Psoas muscle (tissue), 8 donors: ENCODE measurements around the gene FRMPD4. TPM values are rescaled to one million over a fixed set of nuclear protein-coding genes. Genes with fewer than 3 reads are reported as not detected.

ENCODE experiments used
- ATAC-seq, 4 donors: fragments of 200-7000 bp; cut with Tn5 transposase; one replicate each; pipeline ENCODE4 v1.9.1; 2020; ENCODE audit warnings: moderate library complexity in 3 of 4, mild to moderate bottlenecking in 2 of 4
- DNase-seq, 2 donors: peaks; one replicate each; pipeline ENCODE4 v3.0.0-alpha.2; 2020
- H3K27ac ChIP-seq: fragments of 200-600 bp; one replicate; pipeline ENCODE4 v1.8.0; 2022
- H3K27me3 ChIP-seq, 3 donors: fragments of 200-600 bp in 1 of 3; one replicate each; pipeline versions ENCODE4 v1.6.1 to v1.8.0; 2013 to 2022; ENCODE audit warnings: low read length in 2 of 3, mild to moderate bottlenecking in 2 of 3, moderate library complexity in 1 of 3; ENCODE audit not compliant: insufficient read depth in 3 of 3
- H3K36me3 ChIP-seq, 2 donors: fragments of 200-600 bp in 1 of 2; one replicate each; pipeline versions ENCODE4 v1.6.1 to v1.8.0; 2013 to 2022; ENCODE audit warnings: low read depth in 1 of 2, mild to moderate bottlenecking in 1 of 2, moderate library complexity in 1 of 2; ENCODE audit not compliant: insufficient read depth in 1 of 2
- H3K4me1 ChIP-seq: fragments of 200-600 bp; one replicate; pipeline ENCODE4 v1.8.0; 2022
- H3K4me3 ChIP-seq: fragments of 200-600 bp; one replicate; pipeline ENCODE4 v1.8.0; 2022; ENCODE audit warnings: mild to moderate bottlenecking
- H3K9me3 ChIP-seq: fragments of 200-600 bp; one replicate; pipeline ENCODE4 v1.8.0; 2022
- WGBS, 3 donors: extraction: QIAGEN DNeasy Blood & Tissue Kit; methylation state at CpG; one replicate each; pipeline versions ENCODE4 v1.1.6 to v1.1.7; 2013; 5-methylcytosine and 5-hydroxymethylcytosine counted together
- intact Hi-C, 2 donors: fragments of 100-400 bp; cut with DNase I; formaldehyde crosslinking; loops; one replicate each; pipeline versions ENCODE4 v1.11.0 to v1.14.2; 2022
- polyA plus RNA-seq, 3 donors: library from polyadenylated mRNA; stranded (reverse); fragments of 200-250 nt; gene quantifications; one replicate each; pipeline ENCODE4 v1.2.3, GENCODE V29; 2013
- total RNA-seq, 4 donors: library from RNA; stranded (reverse); fragmentation: NEBNext Ultra II Directional in 2 of 4; extraction: Animal tissue kit (Norgen Biotek cat#: 25700) in 2 of 4; gene quantifications; one replicate each; pipeline versions ENCODE4 v1.2.1 to v1.2.4, GENCODE V29; 2021 to 2023
- TF ChIP-seq, protein P1 (sequence below): fragments of 200-600 bp; IDR thresholded peaks from one replicate; pipeline ENCODE4 v1.8.0; 2022; ENCODE audit warnings: antibody characterized with exemption
- donor health status: healthy with polysubstance abuse.
- donor health status: DM: no; HTN: no; CAD: no; lungs with moderate emphysema.
- donor health status: Bipolar disorder and iron deficiency.
- donor health status: healthy.
- donor health status: DM: yes; HTN: yes; CAD: no.
- donor health status: DM: no; HTN: no; CAD: no.
- donor health status: DM: no; HTN: no; CAD: no.
- donor health status: DM: yes; HTN: yes; CAD: no.

Gene FRMPD4
- total and polyA plus RNA-seq, 7 donors, result 0.01 to 0.79 (median 0.06) TPM; not detected in 1

DNA sequence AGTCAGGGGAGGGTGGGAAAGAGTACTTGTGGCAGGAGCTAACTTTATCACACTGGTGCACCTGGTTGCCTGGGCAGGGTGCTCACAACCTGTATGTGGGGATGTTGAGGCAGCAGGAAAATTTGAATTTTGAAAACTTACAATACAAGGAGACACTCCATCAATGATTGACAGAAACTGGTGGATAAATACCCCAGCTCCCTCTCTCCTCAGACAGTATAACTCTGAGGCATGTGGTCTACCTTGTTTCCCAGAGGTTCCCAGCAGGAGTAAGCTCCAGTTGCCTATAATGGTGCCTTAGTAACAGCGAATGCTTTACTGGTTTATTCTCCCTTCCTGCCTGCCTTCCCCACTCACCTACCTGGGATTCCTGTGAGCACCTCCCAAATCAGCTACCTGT lies 541.2 kb downstream of the FRMPD4 start:
- Histone ChIP-seq H3K27me3 (peaks cover 0 to 3% (median 0%) of the 10 kb centered on the region in 3 donors), H3K36me3 (no peaks in the 10 kb centered on the region), H3K4me3 (no peak overlapping the region), H3K27ac (no peak overlapping the region), H3K9me3 (no peaks in the 10 kb centered on the region), H3K4me1 (no peaks in the 10 kb centered on the region)
- TF ChIP-seq, protein P1, sequence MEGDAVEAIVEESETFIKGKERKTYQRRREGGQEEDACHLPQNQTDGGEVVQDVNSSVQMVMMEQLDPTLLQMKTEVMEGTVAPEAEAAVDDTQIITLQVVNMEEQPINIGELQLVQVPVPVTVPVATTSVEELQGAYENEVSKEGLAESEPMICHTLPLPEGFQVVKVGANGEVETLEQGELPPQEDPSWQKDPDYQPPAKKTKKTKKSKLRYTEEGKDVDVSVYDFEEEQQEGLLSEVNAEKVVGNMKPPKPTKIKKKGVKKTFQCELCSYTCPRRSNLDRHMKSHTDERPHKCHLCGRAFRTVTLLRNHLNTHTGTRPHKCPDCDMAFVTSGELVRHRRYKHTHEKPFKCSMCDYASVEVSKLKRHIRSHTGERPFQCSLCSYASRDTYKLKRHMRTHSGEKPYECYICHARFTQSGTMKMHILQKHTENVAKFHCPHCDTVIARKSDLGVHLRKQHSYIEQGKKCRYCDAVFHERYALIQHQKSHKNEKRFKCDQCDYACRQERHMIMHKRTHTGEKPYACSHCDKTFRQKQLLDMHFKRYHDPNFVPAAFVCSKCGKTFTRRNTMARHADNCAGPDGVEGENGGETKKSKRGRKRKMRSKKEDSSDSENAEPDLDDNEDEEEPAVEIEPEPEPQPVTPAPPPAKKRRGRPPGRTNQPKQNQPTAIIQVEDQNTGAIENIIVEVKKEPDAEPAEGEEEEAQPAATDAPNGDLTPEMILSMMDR, result no peak
- intact Hi-C loops, result no loop called here
- WGBS, 3 donors, result 86 to 87% (median 86%) methylated on average over 1 of the region's 1 CpG
- DNase-seq (no peak), ATAC-seq (no peak)

DNA sequence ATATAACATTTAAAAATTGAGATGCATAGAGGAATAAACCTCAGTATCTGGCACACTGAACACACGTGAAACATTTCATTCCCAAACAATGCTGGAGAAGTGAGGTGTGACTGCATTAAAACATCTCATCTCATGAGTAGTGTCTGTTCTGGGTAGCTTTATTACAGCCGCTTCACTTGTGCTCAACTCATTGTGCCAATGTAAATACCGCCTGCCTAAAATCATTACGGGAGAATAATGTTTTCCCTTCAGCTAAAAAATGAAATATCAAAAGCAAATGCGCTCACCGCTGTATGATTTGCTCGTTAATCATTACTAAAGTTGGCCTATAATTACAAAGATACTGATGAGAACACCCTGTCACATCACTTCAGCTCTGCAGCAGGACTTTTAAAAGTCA lies 542.8 kb downstream of the FRMPD4 start:
- no peak for ATAC-seq
- Histone ChIP-seq H3K4me3 (no peak overlapping the region), H3K4me1 (no peaks in the 10 kb centered on the region), H3K27me3 (peaks cover 0 to 3% (median 0%) of the 10 kb centered on the region in 3 donors), H3K9me3 (no peaks in the 10 kb centered on the region), H3K36me3 (no peaks in the 10 kb centered on the region), H3K27ac (no peak overlapping the region)
- no peak for DNase-seq
- 83 to 86% (median 85%) methylated on average over 7 of the region's 7 CpGs for WGBS, 3 donors
- intact Hi-C loops, result no loop called here
- TF ChIP-seq, protein P1, result no peak

DNA sequence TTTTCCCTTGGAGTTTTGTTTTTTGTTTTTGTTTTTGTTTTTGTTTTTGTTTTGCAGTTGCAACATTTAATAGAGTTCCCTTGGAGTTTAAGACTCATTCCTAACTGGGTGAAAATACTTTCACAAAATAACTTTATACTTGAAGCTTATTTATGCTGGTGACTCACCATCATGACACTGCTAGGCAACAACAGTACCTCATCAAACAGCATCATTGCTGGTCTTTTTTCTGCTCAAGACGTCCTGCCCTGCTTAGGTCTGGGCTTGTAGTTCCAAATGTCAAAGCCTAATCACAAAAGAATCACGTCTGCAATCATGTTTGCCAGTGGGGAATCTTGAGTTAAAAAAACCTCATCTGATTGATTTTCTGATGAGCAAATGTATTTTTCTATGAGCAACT lies 547.3 kb downstream of the FRMPD4 start:
- H3K36me3 ChIP-seq, result no peaks in the 10 kb centered on the region
- H3K27ac ChIP-seq, result no peak overlapping the region
- peaks cover 0 to 3% (median 0%) of the 10 kb centered on the region in 3 donors for H3K27me3 ChIP-seq
- H3K9me3 ChIP-seq, result no peaks in the 10 kb centered on the region
- no peak overlapping the region for H3K4me3 ChIP-seq
- DNase-seq, result no peak
- H3K4me1 ChIP-seq, result no peaks in the 10 kb centered on the region
- intact Hi-C loops, result no loop called here
- TF ChIP-seq, protein P1, result no peak
- no peak for ATAC-seq
- 43 to 58% (median 46%) methylated on average over 2 of the region's 2 CpGs for WGBS, 3 donors

DNA sequence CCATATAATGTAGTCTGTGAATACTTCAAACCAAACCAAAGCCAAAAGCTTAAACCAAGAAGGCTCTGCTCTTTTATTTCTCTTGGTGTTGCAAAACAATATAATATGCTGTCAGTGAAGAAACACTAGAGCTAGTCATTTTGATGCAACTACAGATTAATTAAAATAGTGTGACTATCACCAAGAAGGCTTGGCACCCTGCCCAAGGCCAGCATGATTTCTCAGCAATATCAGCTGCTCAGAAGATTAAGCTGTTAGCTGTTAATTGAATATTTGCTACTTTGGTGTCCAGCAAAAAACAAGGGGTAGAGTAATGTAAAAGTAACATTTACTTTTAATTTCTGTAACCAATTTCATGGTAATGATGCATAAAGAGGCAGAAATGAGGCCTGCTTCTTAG lies 548.1 kb downstream of the FRMPD4 start:
- no peak overlapping the region for H3K4me3 ChIP-seq
- no peaks in the 10 kb centered on the region for H3K4me1 ChIP-seq
- intact Hi-C loops, result no loop called here
- H3K9me3 ChIP-seq, result no peaks in the 10 kb centered on the region
- no peak for DNase-seq
- peaks cover 0 to 3% (median 0%) of the 10 kb centered on the region in 3 donors for H3K27me3 ChIP-seq
- H3K36me3 ChIP-seq, result no peaks in the 10 kb centered on the region
- no peak for ATAC-seq
- TF ChIP-seq, protein P1, result no peak
- no peak overlapping the region for H3K27ac ChIP-seq

DNA sequence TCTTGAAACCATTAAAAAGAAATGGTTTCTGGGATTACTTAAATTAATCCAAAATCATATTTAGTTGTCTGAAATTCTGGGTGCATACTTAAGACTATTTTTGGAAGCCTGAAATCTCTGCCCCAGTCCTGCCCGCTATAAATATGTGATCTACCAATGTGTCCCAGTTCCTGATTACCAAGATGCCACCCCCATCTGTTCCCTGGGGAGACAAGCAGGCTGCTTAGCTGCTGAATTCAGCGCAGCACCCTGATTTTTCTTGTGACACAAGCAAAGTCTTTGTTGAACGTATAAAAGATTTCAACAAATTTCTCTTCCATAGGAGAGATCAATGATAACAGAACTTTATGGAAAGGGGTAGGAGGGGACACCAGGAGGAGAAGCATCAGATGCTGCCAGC lies 552.4 kb downstream of the FRMPD4 start:
- 60 to 91% (median 91%) methylated on average over 3 of the region's 3 CpGs for WGBS, 3 donors

More for the DNA sequence above, 552.4 kb downstream of the FRMPD4 start:
- TF ChIP-seq, protein P1, result no peak
- Histone ChIP-seq H3K27ac (no peak overlapping the region), H3K27me3 (peaks cover 0 to 6% (median 0%) of the 10 kb centered on the region in 3 donors), H3K4me3 (no peak overlapping the region), H3K4me1 (no peaks in the 10 kb centered on the region), H3K9me3 (no peaks in the 10 kb centered on the region), H3K36me3 (no peaks in the 10 kb centered on the region)
- intact Hi-C loops, result no loop called here
- DNase-seq (no peak), ATAC-seq (no peak)
